ENCODE results near the gene KDM1A.

GRCh38 chr1:23044035-23044434, 24.8 kb downstream of the KDM1A start:
- TF ChIP-seq CTCF (IDR thresholded peaks at IDR 0.05): no peak
- TF ChIP-seq EZH2 (IDR thresholded peaks at IDR 0.05; ENCODE audit: borderline replicate concordance, insufficient read depth, low read depth, low read length, poor library complexity, severe bottlenecking): no peak
